ENCODE data around the gene PRDM16. TPM values are rescaled to one million over a fixed set of nuclear protein-coding genes. Genes with fewer than 3 reads are reported as not detected.

PRDM16 gene
- polyA plus RNA-seq, 3 donors: not detected

GRCh38 chr1:3439346-3440299 lies 370.6 kb downstream of the PRDM16 start:
- no peaks in the 10 kb centered on the region for H3K27me3 ChIP-seq (ENCODE audit: control insufficient read depth in 2 of 2, insufficient read depth in 2 of 2, low read length in 2 of 2)
- no peak overlapping the region for H3K4me2 ChIP-seq (replicated peaks; ENCODE audit: extremely low read depth, low read length, poor library complexity, severe bottlenecking)
- no peaks in the 10 kb centered on the region for H4K20me1 ChIP-seq (ENCODE audit: insufficient read depth, low read length)
- no peaks in the 10 kb centered on the region for H3K36me3 ChIP-seq (replicated peaks in 1 of 2; ENCODE audit: control insufficient read depth in 1 of 2, insufficient read depth in 2 of 2, low read length in 2 of 2)
- no peak overlapping the region for H3K9ac ChIP-seq (ENCODE audit: insufficient read depth, low read length, poor library complexity, severe bottlenecking)
- TF ChIP-seq CTCF (IDR thresholded peaks at IDR 0.05): no peak
- H3K4me1 Mint-ChIP-seq: no peaks in the 10 kb centered on the region
- no peak overlapping the region for H3K4me3 Mint-ChIP-seq
- H3K4me1 ChIP-seq (ENCODE audit: control insufficient read depth in 1 of 2, insufficient read depth in 2 of 2, low read length in 2 of 2): no peaks in the 10 kb centered on the region
- intact Hi-C loops (cut with micrococcal nuclease): loop anchor here in 1 of 2 donors (10.0 kb wide), 1 partner anchor 155 kb away; no protein-coding TSS in a partner anchor
- DNase-seq: no peak
- no peak overlapping the region for H3K27ac ChIP-seq (ENCODE audit: low read depth in 1 of 2, low read length in 2 of 2)
- no peak overlapping the region for H3K27ac Mint-ChIP-seq
- 89% methylated on average over 19 of the region's 27 CpGs for WGBS (ENCODE audit: insufficient coverage)
- H3K4me3 ChIP-seq (replicated peaks in 1 of 3; ENCODE audit: low read depth in 2 of 3, low read length in 3 of 3): no peak overlapping the region
- H3K79me2 ChIP-seq (ENCODE audit: insufficient read depth, low read length): no peaks in the 10 kb centered on the region
- H3K36me3 Mint-ChIP-seq: no peaks in the 10 kb centered on the region
- H3K9me3 Mint-ChIP-seq: peaks cover 0 to 1% (median 0%) of the 10 kb centered on the region in 7 donors
- peaks cover 8 to 12% (median 9%) of the 10 kb centered on the region in 3 donors for H3K27me3 Mint-ChIP-seq (ENCODE audit: low read depth in 3 of 3)
- no peaks in the 10 kb centered on the region for H3K9me3 ChIP-seq (replicated peaks in 1 of 2; ENCODE audit: control insufficient read depth in 1 of 2, insufficient read depth in 1 of 2, low read length in 2 of 2)
- no peak overlapping the region for H2AFZ ChIP-seq (ENCODE audit: insufficient read depth, low read depth, low read length, poor library complexity, severe bottlenecking)

DNA sequence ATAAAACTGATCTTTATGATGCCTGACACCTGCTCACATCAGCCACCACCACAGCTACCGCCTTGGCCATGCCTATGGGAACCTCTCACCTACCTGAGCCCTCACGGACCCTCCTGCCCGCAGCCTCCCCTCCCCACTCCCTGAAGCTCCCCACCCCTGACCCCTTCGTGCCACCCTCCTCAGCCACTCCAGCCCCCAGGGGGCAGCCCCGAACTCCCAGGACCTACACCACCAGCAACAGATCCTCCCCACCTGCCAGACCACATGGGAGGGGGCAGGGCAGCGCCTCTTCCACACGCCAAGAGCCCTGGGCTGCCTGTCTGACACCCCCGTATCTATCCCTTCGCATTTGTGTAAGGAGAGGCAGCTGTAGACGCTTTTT lies 371.3 kb downstream of the PRDM16 start:
- Histone ChIP-seq H3K9me3 (replicated peaks in 1 of 2; ENCODE audit: control insufficient read depth in 1 of 2, insufficient read depth in 1 of 2, low read length in 2 of 2) (no peaks in the 10 kb centered on the region), H2AFZ (ENCODE audit: insufficient read depth, low read depth, low read length, poor library complexity, severe bottlenecking) (no peak overlapping the region), H3K27me3 (ENCODE audit: control insufficient read depth in 2 of 2, insufficient read depth in 2 of 2, low read length in 2 of 2) (no peaks in the 10 kb centered on the region), H4K20me1 (ENCODE audit: insufficient read depth, low read length) (no peaks in the 10 kb centered on the region), H3K4me3 (replicated peaks in 1 of 3; ENCODE audit: low read depth in 2 of 3, low read length in 3 of 3) (no peak overlapping the region), H3K4me2 (replicated peaks; ENCODE audit: extremely low read depth, low read length, poor library complexity, severe bottlenecking) (no peak overlapping the region), H3K27ac (ENCODE audit: low read depth in 1 of 2, low read length in 2 of 2) (no peak overlapping the region), H3K9ac (ENCODE audit: insufficient read depth, low read length, poor library complexity, severe bottlenecking) (no peak overlapping the region), H3K4me1 (ENCODE audit: control insufficient read depth in 1 of 2, insufficient read depth in 2 of 2, low read length in 2 of 2) (no peaks in the 10 kb centered on the region), H3K36me3 (replicated peaks in 1 of 2; ENCODE audit: control insufficient read depth in 1 of 2, insufficient read depth in 2 of 2, low read length in 2 of 2) (no peaks in the 10 kb centered on the region), H3K79me2 (ENCODE audit: insufficient read depth, low read length) (no peaks in the 10 kb centered on the region)
- Mint-ChIP-seq H3K27me3 (ENCODE audit: low read depth in 3 of 3) (peaks cover 8 to 13% (median 11%) of the 10 kb centered on the region in 3 donors), H3K4me1 (no peaks in the 10 kb centered on the region), H3K27ac (peak overlapping the region in 1 of 7 donors; percentile 72), H3K9me3 (peaks cover 0 to 3% (median 1%) of the 10 kb centered on the region in 7 donors), H3K36me3 (no peaks in the 10 kb centered on the region), H3K4me3 (no peak overlapping the region)
- no peak for DNase-seq
- intact Hi-C loops (cut with micrococcal nuclease): loop anchor here in 1 of 2 donors (10.0 kb wide), 1 partner anchor 155 kb away; no protein-coding TSS in a partner anchor
- TF ChIP-seq CTCF (IDR thresholded peaks at IDR 0.05): no peak
- WGBS (ENCODE audit: insufficient coverage): 67% methylated on average over 1 of the region's 10 CpGs

Measured in CD14-positive monocyte (primary cell).